H1 (cell line): ENCODE measurements around the gene RABGGTA. TPM values are rescaled to one million over a fixed set of nuclear protein-coding genes. Genes with fewer than 3 reads are reported as not detected.

Experiments used
- CTCF ChIA-PET: fragments of 300-600 bp; sonication (Branson Sonifier 250); formaldehyde crosslinking; loops from one replicate; lab custom pipeline; 2021; ENCODE audit not compliant: partially characterized antibody; lab: Charles Lee
- POLR2A ChIA-PET: fragments of 300-600 bp; sonication (Branson Sonifier 250); formaldehyde crosslinking; loops from one replicate; lab custom pipeline; 2021; ENCODE audit warnings: inconsistent platforms; ENCODE audit not compliant: partially characterized antibody; lab: Charles Lee
- DNase-seq, 2 experiments: peaks; one replicate each; pipeline versions ENCODE4 v3.0.0 to v3.0.0-alpha.2; 2010 to 2022; ENCODE audit warnings: low spot score in 2 of 2, low read depth in 1 of 2, mixed read lengths in 1 of 2
- FAIRE-seq: peaks from 2 replicates; lab custom pipeline; 2011; peaks lifted over from hg19 to GRCh38; lab: Jason Lieb, UNC
- H2AFZ ChIP-seq: 2 replicates; pipeline ENCODE4 v1.8.1; 2012; ENCODE audit warnings: low read length, inconsistent platforms
- H2AK5ac ChIP-seq: 2 replicates; pipeline ENCODE4 v1.6.1; 2013; ENCODE audit warnings: low read depth, low read length
- H2BK120ac ChIP-seq: replicated peaks from 2 replicates; pipeline ENCODE3; 2013; ENCODE audit warnings: low read depth, low read length, inconsistent platforms
- H2BK12ac ChIP-seq: 2 replicates; pipeline ENCODE4 v1.6.1; 2013; ENCODE audit warnings: low read depth, low read length
- H2BK15ac ChIP-seq: 2 replicates; pipeline ENCODE4 v1.6.1; 2013; ENCODE audit warnings: low read length
- H2BK20ac ChIP-seq: 2 replicates; pipeline ENCODE4 v1.6.1; 2013; ENCODE audit warnings: low read length
- H2BK5ac ChIP-seq: 2 replicates; pipeline ENCODE4 v1.6.1; 2013; ENCODE audit warnings: low read depth, low read length
- H3K14ac ChIP-seq: 2 replicates; pipeline ENCODE4 v1.6.1; 2013; ENCODE audit warnings: inconsistent platforms; ENCODE audit not compliant: insufficient read length
- H3K18ac ChIP-seq: 2 replicates; pipeline ENCODE4 v1.6.1; 2013; ENCODE audit warnings: low read length; ENCODE audit errors: extremely low read depth
- H3K23ac ChIP-seq: 2 replicates; pipeline ENCODE4 v1.6.1; 2013; ENCODE audit warnings: inconsistent platforms; ENCODE audit not compliant: insufficient read length
- H3K23me2 ChIP-seq: 2 replicates; pipeline ENCODE4 v1.6.1; 2013; ENCODE audit warnings: low read depth, low read length
- H3K27ac ChIP-seq: 2 replicates; pipeline ENCODE4 v1.6.1; 2011; ENCODE audit warnings: low read depth, low read length, inconsistent platforms
- H3K27me3 ChIP-seq, 4 experiments: replicated peaks in 1 of 4; 1 replicate in 1 of 4; 2 replicates in 3 of 4; pipeline versions ENCODE4 v1.6.1 to v1.8.1; 2011 to 2013; ENCODE audit warnings: low read length in 3 of 4, mild to moderate bottlenecking in 3 of 4, inconsistent platforms in 2 of 4, mixed read lengths in 2 of 4, moderate library complexity in 1 of 4; ENCODE audit not compliant: control insufficient read depth in 3 of 4, insufficient read depth in 3 of 4; ENCODE audit errors: extremely low read depth in 1 of 4
- H3K36me3 ChIP-seq, 4 experiments: 2 replicates each; pipeline versions ENCODE4 v1.6.1 to v1.8.1; 2011 to 2013; ENCODE audit warnings: mild to moderate bottlenecking in 4 of 4, low read length in 3 of 4, moderate library complexity in 2 of 4, control low read depth in 1 of 4, inconsistent platforms in 1 of 4; ENCODE audit not compliant: insufficient read depth in 4 of 4, control insufficient read depth in 2 of 4
- H3K4ac ChIP-seq: replicated peaks from 2 replicates; pipeline ENCODE3; 2013; ENCODE audit warnings: low read length, low read depth, mixed read lengths, inconsistent platforms; ENCODE audit not compliant: insufficient read length
- H3K4me1 ChIP-seq, 4 experiments: replicated peaks in 1 of 4; 1 replicate in 1 of 4; 2 replicates in 3 of 4; pipeline versions ENCODE4 v1.6.1 to v1.8.1; 2011 to 2013; ENCODE audit warnings: low read length in 3 of 4, inconsistent platforms in 2 of 4, mixed read lengths in 1 of 4; ENCODE audit not compliant: insufficient read depth in 4 of 4, control insufficient read depth in 3 of 4
- H3K4me2 ChIP-seq, 2 experiments: 2 replicates each; pipeline versions ENCODE4 v1.6.1 to v1.8.1; 2011 to 2013; ENCODE audit warnings: low read depth in 2 of 2, low read length in 2 of 2, control low read depth in 1 of 2, inconsistent platforms in 1 of 2, mild to moderate bottlenecking in 1 of 2; ENCODE audit not compliant: insufficient read depth in 1 of 2
- H3K4me3 ChIP-seq, 4 experiments: fragments of 200-600, 300-600 bp in 1 of 4; sonication (generic), shearing (Covaris generic), sonication (Bioruptor Twin) in 1 of 4; 2 replicates each; pipeline versions ENCODE4 v1.5.1 to v1.8.1; 2011 to 2016; ENCODE audit warnings: low read length in 4 of 4, low read depth in 3 of 4, control low read depth in 2 of 4, inconsistent platforms in 2 of 4, mild to moderate bottlenecking in 2 of 4, mixed read lengths in 1 of 4, moderate library complexity in 1 of 4; ENCODE audit not compliant: insufficient read depth in 2 of 4; ENCODE audit errors: extremely low read depth in 1 of 4
- H3K56ac ChIP-seq: replicated peaks from 2 replicates; pipeline ENCODE3; 2013; ENCODE audit warnings: low read depth, mild to moderate bottlenecking, mixed read lengths, low read length, inconsistent platforms; ENCODE audit not compliant: insufficient read length
- H3K79me1 ChIP-seq: 2 replicates; pipeline ENCODE4 v1.6.1; 2013; ENCODE audit warnings: low read depth, low read length, control low read depth
- H3K79me2 ChIP-seq, 2 experiments: 2 replicates each; pipeline versions ENCODE4 v1.6.1 to v1.8.1; 2012 to 2013; ENCODE audit warnings: low read length in 2 of 2, mild to moderate bottlenecking in 2 of 2, inconsistent platforms in 1 of 2; ENCODE audit not compliant: insufficient read depth in 2 of 2, control insufficient read depth in 1 of 2
- H3K9ac ChIP-seq, 4 experiments: replicated peaks in 1 of 4; 1 replicate in 1 of 4; 2 replicates in 3 of 4; pipeline versions ENCODE4 v1.6.1 to v1.8.1; 2011 to 2013; ENCODE audit warnings: low read depth in 3 of 4, low read length in 3 of 4, control low read depth in 2 of 4, mild to moderate bottlenecking in 2 of 4, moderate library complexity in 2 of 4, inconsistent platforms in 1 of 4; ENCODE audit errors: extremely low read depth in 1 of 4
- H3K9me3 ChIP-seq, 2 experiments: 2 replicates each; pipeline versions ENCODE4 v1.6.1 to v1.8.1; 2012 to 2013; ENCODE audit warnings: mild to moderate bottlenecking in 2 of 2, moderate library complexity in 2 of 2, control low read depth in 1 of 2, inconsistent platforms in 1 of 2, low read depth in 1 of 2, low read length in 1 of 2, mixed read lengths in 1 of 2; ENCODE audit not compliant: insufficient read depth in 2 of 2
- H4K20me1 ChIP-seq, 2 experiments: replicated peaks in 1 of 2; 2 replicates each; pipeline versions ENCODE3 to v1.8.1; 2011 to 2013; ENCODE audit warnings: inconsistent platforms in 2 of 2, low read length in 2 of 2, mild to moderate bottlenecking in 1 of 2; ENCODE audit not compliant: insufficient read depth in 2 of 2, control insufficient read depth in 1 of 2
- H4K5ac ChIP-seq: 2 replicates; pipeline ENCODE4 v1.6.1; 2013; ENCODE audit warnings: low read length, low read depth, mixed read lengths, inconsistent platforms; ENCODE audit not compliant: insufficient read length
- H4K8ac ChIP-seq: 2 replicates; pipeline ENCODE4 v1.8.0; 2013; ENCODE audit warnings: mild to moderate bottlenecking, moderate library complexity, low read length, inconsistent platforms; ENCODE audit not compliant: insufficient read depth; ENCODE audit errors: extremely low read depth
- H4K91ac ChIP-seq: replicated peaks from 2 replicates; pipeline ENCODE3; 2013; ENCODE audit warnings: low read length, mixed read lengths, inconsistent platforms; ENCODE audit not compliant: insufficient read length
- ASH2L ChIP-seq: fragments of 200-600, 300-600 bp; sonication (generic); IDR thresholded peaks from one replicate; pipeline ENCODE4 v1.7.1; 2017; ENCODE audit warnings: low read length
- EGR1 ChIP-seq: IDR thresholded peaks from 2 replicates; pipeline ENCODE4 v1.6.1; 2011; ENCODE audit warnings: low read depth, low read length, borderline replicate concordance
- GABPA ChIP-seq: IDR thresholded peaks from 2 replicates; pipeline ENCODE4 v1.6.1; 2011; ENCODE audit warnings: mild to moderate bottlenecking, low read length, moderate library complexity, borderline replicate concordance; ENCODE audit not compliant: insufficient read depth
- JUND ChIP-seq: IDR thresholded peaks from 2 replicates; pipeline ENCODE4 v1.6.1; 2011; ENCODE audit warnings: mild to moderate bottlenecking, improper control_type of control experiment, low read length
- POU5F1 ChIP-seq: IDR thresholded peaks from 2 replicates; pipeline ENCODE4 v1.6.1; 2011; ENCODE audit warnings: low read depth, mild to moderate bottlenecking, low read length, moderate library complexity
- RNF2 ChIP-seq: fragments of 200-900, 300-1000 bp; sonication (generic); IDR thresholded peaks from 2 replicates; pipeline ENCODE4 v1.7.1; 2016; ENCODE audit warnings: borderline replicate concordance, low read depth, mild to moderate bottlenecking, antibody characterized with exemption, low read length; ENCODE audit not compliant: poor library complexity, severe bottlenecking; ENCODE audit errors: missing control alignments
- SIN3A ChIP-seq, 2 experiments: IDR thresholded peaks in 1 of 2; conservative IDR thresholded peaks in 1 of 2; 2 replicates each; pipeline ENCODE4 v1.6.1; 2011 to 2012; ENCODE audit warnings: low read length in 2 of 2, improper control_type of control experiment in 1 of 2, low read depth in 1 of 2, mild to moderate bottlenecking in 1 of 2
- SUZ12 ChIP-seq: fragments of 200-600 bp; sonication (generic); IDR thresholded peaks from 2 replicates; pipeline ENCODE4 v1.6.1; 2012; ENCODE audit warnings: mild to moderate bottlenecking, inconsistent platforms, low read length, moderate library complexity, mixed read lengths
- TCF12 ChIP-seq: IDR thresholded peaks from 2 replicates; pipeline ENCODE4 v1.6.1; 2011; ENCODE audit warnings: low read depth, mild to moderate bottlenecking, low read length
- YY1 ChIP-seq: IDR thresholded peaks from 2 replicates; pipeline ENCODE4 v1.6.1; 2011; ENCODE audit warnings: low read depth, mild to moderate bottlenecking, low read length
- WGBS, 2 experiments: shearing (Covaris generic) in 1 of 2; methylation state at CpG; one replicate each; pipeline versions ENCODE4 v1.1.6 to v1.1.7; 2013 to 2015; ENCODE audit warnings: low lambda C conversion rate in 2 of 2, mixed read lengths in 2 of 2, inconsistent platforms in 1 of 2, low coverage in 1 of 2, missing lambda C conversion rate in 1 of 2; ENCODE audit not compliant: insufficient replicate concordance in 2 of 2, insufficient coverage in 1 of 2, insufficient read length in 1 of 2; ENCODE audit errors: extremely low coverage in 1 of 2, missing lambda C conversion rate in 1 of 2; 5-methylcytosine and 5-hydroxymethylcytosine counted together
- polyA plus RNA-seq, 7 experiments: library from polyadenylated mRNA; depleted of rRNA in 3 of 7; stranded (reverse) in 5 of 7; unstranded in 2 of 7; fragments of >200 nt in 5 of 7; fragments of 200-250 nt in 2 of 7; gene quantifications; 1 replicate in 5 of 7; 2 replicates in 1 of 7; 4 replicates in 1 of 7; pipeline versions ENCODE4 v1.2.1 to v1.2.3, GENCODE V29; 2011 to 2013; ENCODE audit warnings: missing spikeins in 2 of 7, mixed read lengths in 2 of 7
- total RNA-seq: library from RNA; stranded (reverse); fragmentation: NEBNext Ultra II Directional; extraction: Animal tissue kit (Norgen Biotek cat#: 25700); gene quantifications from 2 replicates; pipeline ENCODE4 v1.2.1, GENCODE V29; 2021
- TF ChIP-seq, protein P1 (sequence below), 3 experiments: IDR thresholded peaks; 1 replicate in 2 of 3; 2 replicates in 1 of 3; pipeline versions ENCODE4 v1.5.1 to v1.6.1; 2011; ENCODE audit warnings: low read length in 3 of 3, mild to moderate bottlenecking in 3 of 3, inconsistent platforms in 2 of 3, low read depth in 1 of 3, moderate library complexity in 1 of 3; ENCODE audit not compliant: insufficient read depth in 1 of 3; ENCODE audit errors: control extremely low read depth in 1 of 3

The RABGGTA gene
- total and polyA plus RNA-seq, 2 of the 8 experiments (the other 6 are each of a cell fraction or from before 2014, with no cell fraction given), result 16.0 to 49.8 TPM

DNA sequence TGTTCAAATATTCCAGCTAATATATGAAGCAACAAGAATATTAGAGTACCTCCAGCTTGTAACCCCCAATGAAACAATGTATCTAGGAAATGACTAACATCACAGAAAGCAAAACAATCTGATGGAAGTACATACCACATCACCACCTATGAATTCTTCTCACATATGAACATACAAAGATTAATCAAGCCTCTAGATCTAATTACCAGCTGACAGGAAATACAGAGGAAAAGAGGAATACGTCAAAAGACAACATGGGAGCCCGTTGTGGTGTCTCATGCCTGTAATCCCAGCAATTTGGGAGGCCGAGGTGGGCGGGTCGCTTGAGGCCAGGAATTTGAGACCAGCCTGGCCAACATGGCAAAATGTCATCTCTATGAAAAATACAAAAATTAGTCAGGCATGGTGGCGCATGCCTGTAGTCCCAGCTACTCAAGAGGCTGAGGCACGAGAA is 46.8 kb downstream of the RABGGTA start:
- H3K4me1 ChIP-seq, result no peaks in the 10 kb centered on the region
- TF ChIP-seq SUZ12, result no peak
- no peak for TF ChIP-seq YY1
- TF ChIP-seq POU5F1, result no peak
- TF ChIP-seq JUND, result no peak
- no peak for TF ChIP-seq EGR1
- no peak for TF ChIP-seq ASH2L
- TF ChIP-seq RNF2, result no peak
- TF ChIP-seq GABPA, result no peak
- TF ChIP-seq TCF12, result no peak
- TF ChIP-seq, protein P1, sequence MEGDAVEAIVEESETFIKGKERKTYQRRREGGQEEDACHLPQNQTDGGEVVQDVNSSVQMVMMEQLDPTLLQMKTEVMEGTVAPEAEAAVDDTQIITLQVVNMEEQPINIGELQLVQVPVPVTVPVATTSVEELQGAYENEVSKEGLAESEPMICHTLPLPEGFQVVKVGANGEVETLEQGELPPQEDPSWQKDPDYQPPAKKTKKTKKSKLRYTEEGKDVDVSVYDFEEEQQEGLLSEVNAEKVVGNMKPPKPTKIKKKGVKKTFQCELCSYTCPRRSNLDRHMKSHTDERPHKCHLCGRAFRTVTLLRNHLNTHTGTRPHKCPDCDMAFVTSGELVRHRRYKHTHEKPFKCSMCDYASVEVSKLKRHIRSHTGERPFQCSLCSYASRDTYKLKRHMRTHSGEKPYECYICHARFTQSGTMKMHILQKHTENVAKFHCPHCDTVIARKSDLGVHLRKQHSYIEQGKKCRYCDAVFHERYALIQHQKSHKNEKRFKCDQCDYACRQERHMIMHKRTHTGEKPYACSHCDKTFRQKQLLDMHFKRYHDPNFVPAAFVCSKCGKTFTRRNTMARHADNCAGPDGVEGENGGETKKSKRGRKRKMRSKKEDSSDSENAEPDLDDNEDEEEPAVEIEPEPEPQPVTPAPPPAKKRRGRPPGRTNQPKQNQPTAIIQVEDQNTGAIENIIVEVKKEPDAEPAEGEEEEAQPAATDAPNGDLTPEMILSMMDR (IDR thresholded peaks at IDR 0.05; ENCODE audit: control extremely low read depth in 1 of 3, insufficient read depth in 1 of 3, low read depth in 1 of 3, low read length in 3 of 3), result no peak
- TF ChIP-seq SIN3A (conservative IDR thresholded peaks at IDR 0.05 in 1 of 2, IDR thresholded peaks at IDR 0.05 in 1 of 2; ENCODE audit: low read depth in 1 of 2, low read length in 2 of 2), result no peak

More for the DNA sequence above, 46.8 kb downstream of the RABGGTA start:
- no peak for FAIRE-seq
- Histone ChIP-seq H3K56ac (no peak overlapping the region), H3K4me2 (no peak overlapping the region), H3K14ac (no peak overlapping the region), H3K4ac (no peak overlapping the region), H3K79me2 (peaks cover 0 to 71% of the 10 kb centered on the region in 2 experiments; a peak in 2 of 4 replicates), H3K23ac (no peak overlapping the region), H3K27ac (no peak overlapping the region), H4K5ac (no peak overlapping the region), H3K4me3 (no peak overlapping the region), H3K18ac (no peak overlapping the region), H3K9me3 (no peaks in the 10 kb centered on the region), H2BK15ac (no peak overlapping the region), H2AK5ac (no peak overlapping the region), H3K27me3 (no peaks in the 10 kb centered on the region), H4K91ac (no peak overlapping the region), H2BK120ac (no peak overlapping the region), H3K9ac (no peak overlapping the region), H2BK20ac (no peak overlapping the region), H2BK5ac (no peak overlapping the region), H4K8ac (no peak overlapping the region), H3K36me3 (peaks cover 0 to 8% (median 0%) of the 10 kb centered on the region in 4 experiments; a peak in 1 of 8 replicates), H2BK12ac (no peak overlapping the region), H3K79me1 (no peaks in the 10 kb centered on the region; the same call in 1 of the 2 replicates), H2AFZ (no peak overlapping the region), H3K23me2 (no peaks in the 10 kb centered on the region), H4K20me1 (peaks cover 1 to 2% of the 10 kb centered on the region in 2 experiments)
- 87% methylated on average over 7 of the region's 7 CpGs; no CpG with 5 or more reads in 1 of the 2 experiments for WGBS, 2 experiments
- POLR2A ChIA-PET, result interaction anchor here (0.7 to 2.0 kb wide), 5 partner anchors 9 to 17 kb away, joined by 3 to 7 read pairs (median 5); partner anchors contain the start of genes CHMP4A and MDP1
- DNase-seq, result no peak
- CTCF ChIA-PET, result interaction anchor here (0.8 to 1.4 kb wide), 3 partner anchors 9 to 515 kb away, joined by 3 read pairs; partner anchors contain the start of gene MDP1
